DOHH2 (cell line): ENCODE measurements around the gene FRMD3.

Source experiments
- H3F3A ChIP-seq: fragments of 200-600 bp; sonication (generic), shearing (Covaris generic); 2 replicates; pipeline ENCODE4 v1.6.0; 2016; ENCODE audit warnings: antibody characterized with exemption, mild to moderate bottlenecking; ENCODE audit not compliant: control insufficient read depth, insufficient read depth
- H3K27ac ChIP-seq: fragments of 200-600 bp; sonication (generic); 2 replicates; pipeline ENCODE4 v1.5.1; 2014; ENCODE audit warnings: low read depth, mild to moderate bottlenecking, low read length, moderate library complexity
- H3K27me3 ChIP-seq: fragments of 200-600 bp; sonication (generic); 2 replicates; pipeline ENCODE4 v1.6.1; 2014; ENCODE audit warnings: mild to moderate bottlenecking, low read length, mixed read lengths; ENCODE audit not compliant: control insufficient read depth
- H3K36me3 ChIP-seq: fragments of 200-600 bp; sonication (generic); 2 replicates; pipeline ENCODE4 v1.6.1; 2014; ENCODE audit warnings: mild to moderate bottlenecking, low read length, moderate library complexity, mixed read lengths; ENCODE audit not compliant: control insufficient read depth
- H3K4me1 ChIP-seq: fragments of 200-600 bp; sonication (generic); 2 replicates; pipeline ENCODE4 v1.6.1; 2014; ENCODE audit warnings: mild to moderate bottlenecking, low read length, mixed read lengths; ENCODE audit not compliant: control insufficient read depth
- H3K4me2 ChIP-seq: fragments of 200-600 bp; sonication (generic); 2 replicates; pipeline ENCODE4 v1.6.0; 2014; ENCODE audit warnings: mild to moderate bottlenecking, low read length, moderate library complexity
- H3K4me3 ChIP-seq: fragments of 200-600 bp; sonication (generic); 2 replicates; pipeline ENCODE4 v1.5.1; 2014; ENCODE audit warnings: mild to moderate bottlenecking, low read length, mixed read lengths
- H3K79me2 ChIP-seq: fragments of 200-600 bp; sonication (generic); 2 replicates; pipeline ENCODE4 v1.6.1; 2014; ENCODE audit warnings: mild to moderate bottlenecking, low read length, mixed read lengths; ENCODE audit not compliant: control insufficient read depth
- H3K9me2 ChIP-seq: fragments of 200-600 bp; sonication (generic); replicated peaks from 2 replicates; pipeline ENCODE4 v1.6.1; 2014; ENCODE audit warnings: mild to moderate bottlenecking, low read length, mixed read lengths; ENCODE audit not compliant: control insufficient read depth
- H3K9me3 ChIP-seq: fragments of 200-600 bp; sonication (generic); 2 replicates; pipeline ENCODE4 v1.6.1; 2014; ENCODE audit warnings: antibody characterized with exemption, low read length, mixed read lengths; ENCODE audit not compliant: control insufficient read depth, insufficient read depth
- H4K20me1 ChIP-seq: fragments of 200-600 bp; sonication (generic); 2 replicates; pipeline ENCODE4 v1.6.0; 2014; ENCODE audit warnings: low read depth, mild to moderate bottlenecking, antibody characterized with exemption, low read length, moderate library complexity; ENCODE audit not compliant: control insufficient read depth, insufficient read depth
- CTCF ChIP-seq: fragments of 200-600 bp; sonication (generic); IDR thresholded peaks from one replicate; pipeline ENCODE4 v1.5.1; 2014; ENCODE audit warnings: antibody characterized with exemption, mild to moderate bottlenecking, low read depth, low read length; ENCODE audit not compliant: poor library complexity, severe bottlenecking
- EZH2phosphoT487 ChIP-seq: fragments of 200-600 bp; sonication (generic); IDR thresholded peaks from 2 replicates; pipeline ENCODE4 v1.6.1; 2017; ENCODE audit warnings: borderline replicate concordance, mild to moderate bottlenecking, antibody characterized with exemption, low read length, moderate library complexity, mixed read lengths

FRMD3 gene

GRCh38 chr9:83432877-83433550 is 105.2 kb downstream of the FRMD3 start:
- Histone ChIP-seq H3K36me3 (no peaks in the 10 kb centered on the region), H3K4me2 (no peak overlapping the region), H3K4me1 (no peaks in the 10 kb centered on the region), H3K9me3 (no peaks in the 10 kb centered on the region), H3K4me3 (no peak overlapping the region), H4K20me1 (no peaks in the 10 kb centered on the region), H3K27me3 (no peaks in the 10 kb centered on the region), H3K9me2 (no peaks in the 10 kb centered on the region), H3K27ac (no peak overlapping the region), H3K79me2 (no peaks in the 10 kb centered on the region), H3F3A (no peaks in the 10 kb centered on the region)
- no peak for TF ChIP-seq CTCF
- no peak for TF ChIP-seq EZH2phosphoT487

GRCh38 chr9:83432104-83432627 is 106.0 kb downstream of the FRMD3 start:
- no peak for TF ChIP-seq EZH2phosphoT487
- TF ChIP-seq CTCF: no peak
- no peaks in the 10 kb centered on the region for H3K36me3 ChIP-seq
- no peak overlapping the region for H3K27ac ChIP-seq

GRCh38 chr9:83431101-83432060 is 106.8 kb downstream of the FRMD3 start:
- no peak overlapping the region for H3K4me2 ChIP-seq
- H3K79me2 ChIP-seq: no peaks in the 10 kb centered on the region
- H3K27ac ChIP-seq: no peak overlapping the region
- H3K4me3 ChIP-seq: no peak overlapping the region
- no peaks in the 10 kb centered on the region for H3K27me3 ChIP-seq
- H3K9me2 ChIP-seq: no peaks in the 10 kb centered on the region
- TF ChIP-seq EZH2phosphoT487 (no peak), CTCF (no peak)
- no peaks in the 10 kb centered on the region for H3F3A ChIP-seq
- no peaks in the 10 kb centered on the region for H3K36me3 ChIP-seq
- H4K20me1 ChIP-seq: no peaks in the 10 kb centered on the region
- no peaks in the 10 kb centered on the region for H3K4me1 ChIP-seq
- no peaks in the 10 kb centered on the region for H3K9me3 ChIP-seq

More at GRCh38 chr9:83432104-83432627, 106.0 kb downstream of the FRMD3 start:
- no peaks in the 10 kb centered on the region for H3K79me2 ChIP-seq
- H3K9me2 ChIP-seq: no peaks in the 10 kb centered on the region
- no peaks in the 10 kb centered on the region for H3K27me3 ChIP-seq
- H3K4me3 ChIP-seq: no peak overlapping the region
- H3K4me2 ChIP-seq: no peak overlapping the region
- H3K4me1 ChIP-seq: no peaks in the 10 kb centered on the region
- no peaks in the 10 kb centered on the region for H3K9me3 ChIP-seq
- H3F3A ChIP-seq: no peaks in the 10 kb centered on the region
- H4K20me1 ChIP-seq: no peaks in the 10 kb centered on the region
